Pons (tissue), 1 donor: ENCODE measurements around the gene ASB1.

ENCODE experiments used
- DNase-seq: peaks from one replicate; pipeline ENCODE4 v3.0.0-alpha.2; 2016; ENCODE audit warnings: low spot score

The ASB1 gene, protein sequence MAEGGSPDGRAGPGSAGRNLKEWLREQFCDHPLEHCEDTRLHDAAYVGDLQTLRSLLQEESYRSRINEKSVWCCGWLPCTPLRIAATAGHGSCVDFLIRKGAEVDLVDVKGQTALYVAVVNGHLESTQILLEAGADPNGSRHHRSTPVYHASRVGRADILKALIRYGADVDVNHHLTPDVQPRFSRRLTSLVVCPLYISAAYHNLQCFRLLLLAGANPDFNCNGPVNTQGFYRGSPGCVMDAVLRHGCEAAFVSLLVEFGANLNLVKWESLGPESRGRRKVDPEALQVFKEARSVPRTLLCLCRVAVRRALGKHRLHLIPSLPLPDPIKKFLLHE

GRCh38 chr2:238426568-238427434 is at the start of gene ASB1:
ASB1 (plus strand) TSS chr2:238426927; CDS start chr2:238427071, 144 bp downstream.
- DNase-seq, result peak; percentile 47

DNA sequence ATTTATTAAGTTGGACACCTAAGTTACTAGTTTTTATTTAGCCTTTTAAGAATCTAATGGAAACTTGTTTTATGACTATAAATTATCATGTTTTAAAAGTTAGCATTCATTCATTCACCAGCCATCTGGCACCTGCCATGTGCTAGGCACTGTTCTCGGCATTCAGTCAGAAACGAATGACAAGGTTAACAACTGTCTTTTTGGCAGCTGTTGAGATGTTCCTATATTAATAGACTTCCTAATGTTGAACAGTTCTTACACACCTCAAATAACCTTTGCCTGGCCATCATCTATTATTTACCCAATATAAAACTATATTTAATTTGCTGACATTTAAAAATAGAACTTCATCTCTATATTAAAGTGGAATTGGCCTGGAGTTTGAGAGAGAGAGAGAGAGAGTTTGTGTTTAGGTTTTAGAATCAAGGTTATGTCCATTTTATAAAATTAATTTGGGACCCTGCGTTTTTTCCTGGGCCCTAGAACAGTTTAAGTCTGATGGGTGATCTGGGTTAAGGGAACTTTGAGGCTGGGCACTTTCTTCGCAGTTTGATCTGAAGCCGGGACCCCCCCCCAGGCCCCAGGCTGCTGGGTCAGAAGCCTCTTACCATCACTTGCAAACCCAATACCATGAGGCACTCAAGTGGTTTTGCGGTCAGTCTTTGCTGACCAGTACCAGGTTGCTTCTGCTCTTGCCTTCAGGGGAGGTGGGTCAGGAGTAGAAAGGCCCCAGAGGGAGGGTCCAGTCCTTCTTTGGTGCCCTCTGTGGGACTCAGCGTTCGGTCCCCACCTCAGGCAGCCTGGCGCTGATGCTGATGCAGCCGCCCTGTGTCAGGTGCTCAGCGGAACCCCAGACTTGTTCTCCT is 48.3 kb upstream of the ASB1 start:
- no peak for DNase-seq

- DNase-seq, result no peak
Observed at GRCh38 chr2:238379096-238379810, 47.5 kb upstream of the ASB1 start.

GRCh38 chr2:238380336-238380735 is 46.4 kb upstream of the ASB1 start:
- DNase-seq, result no peak

- no peak for DNase-seq
Observed at GRCh38 chr2:238380785-238381184, 45.9 kb upstream of the ASB1 start.

GRCh38 chr2:238381341-238382115 is 45.2 kb upstream of the ASB1 start:
- no peak for DNase-seq

GRCh38 chr2:238382381-238382781 is 44.3 kb upstream of the ASB1 start:
- no peak for DNase-seq

DNA sequence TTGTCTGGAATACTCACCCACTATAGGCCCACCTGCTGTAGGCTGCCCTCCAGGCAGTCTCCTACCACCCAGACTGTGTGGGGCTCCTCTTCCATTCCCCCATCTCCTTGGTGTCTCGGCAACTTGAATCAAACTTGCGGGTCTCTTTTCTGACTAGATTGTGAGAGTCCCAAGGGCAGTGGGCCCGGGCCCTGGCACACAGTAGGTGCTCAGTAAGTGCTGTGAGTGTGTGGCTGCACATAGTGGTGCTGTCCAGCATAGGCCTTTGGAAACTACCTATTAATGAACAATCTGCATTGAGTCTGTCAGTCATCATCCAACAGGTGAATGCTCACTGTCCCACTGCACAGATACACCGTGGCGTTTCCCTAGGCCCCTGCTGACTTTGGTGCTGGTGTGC is 43.6 kb upstream of the ASB1 start:
- no peak for DNase-seq

DNA sequence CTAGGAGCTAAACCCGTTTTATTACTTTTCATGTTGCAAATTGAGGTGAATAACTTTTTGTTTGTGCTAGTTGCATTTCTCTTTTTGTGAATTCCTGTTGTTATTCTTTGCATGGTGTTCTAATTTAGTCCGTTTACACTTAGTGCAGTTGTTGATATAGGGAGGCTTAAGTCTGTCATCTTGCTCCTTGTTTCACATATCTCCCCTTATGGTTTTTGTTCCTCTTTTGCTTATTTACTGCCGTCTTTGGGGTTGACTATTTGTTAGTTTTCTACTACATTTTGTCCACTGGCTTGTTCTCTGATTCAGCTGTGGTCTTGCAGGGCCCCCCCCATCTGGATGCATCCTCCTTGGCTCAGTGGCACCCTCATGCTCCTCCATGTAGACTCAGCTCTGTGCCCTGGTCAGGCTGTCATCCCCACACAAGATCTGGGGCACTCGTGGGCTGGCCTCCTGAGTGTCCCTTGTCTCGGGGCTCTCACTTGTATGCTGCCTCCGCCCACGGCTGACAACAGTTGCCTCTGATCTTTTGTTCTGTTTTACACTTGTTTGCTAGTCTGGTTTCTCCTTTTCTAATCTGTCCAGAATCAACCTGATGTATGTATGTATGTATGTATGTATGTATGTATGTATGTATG is 42.9 kb upstream of the ASB1 start:
- no peak for DNase-seq

DNA sequence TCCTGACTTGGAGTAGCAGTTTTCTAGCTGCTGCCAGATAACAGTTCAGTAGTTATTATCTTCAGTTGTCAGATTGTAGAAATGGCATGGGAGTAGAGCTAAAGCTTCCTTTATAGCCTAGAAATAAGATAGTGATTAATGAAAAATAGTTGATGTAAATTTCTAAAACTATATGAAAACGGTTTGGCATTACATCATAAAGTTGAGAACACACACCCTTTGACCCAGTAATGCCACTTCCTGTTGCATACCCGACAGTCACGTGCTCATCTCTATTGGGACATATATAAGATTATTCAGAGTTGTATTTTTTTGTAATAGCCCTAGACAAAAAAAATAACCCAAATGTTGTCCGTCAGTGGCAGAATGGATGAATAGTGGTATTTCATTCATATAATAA is 39.4 kb upstream of the ASB1 start:
- no peak for DNase-seq

DNA sequence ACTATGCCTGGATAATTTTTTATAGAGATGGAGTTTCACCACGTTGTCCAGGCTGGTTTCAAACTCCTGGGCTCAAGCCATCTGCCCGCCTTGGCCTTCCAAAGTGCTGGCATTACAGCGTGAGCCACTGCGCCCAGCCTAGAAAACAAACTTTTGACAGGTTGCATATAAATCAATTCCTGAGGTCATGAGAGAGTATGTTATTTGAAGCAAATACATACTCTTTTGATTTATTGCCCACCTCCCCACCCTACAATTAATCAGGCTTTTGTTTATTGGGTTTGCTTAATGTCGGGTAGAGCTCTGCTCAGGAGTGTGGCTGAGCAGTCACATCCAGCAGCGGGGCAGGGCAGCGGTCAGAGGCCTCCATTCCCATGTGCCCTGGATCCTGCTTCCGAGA is 37.9 kb upstream of the ASB1 start:
- no peak for DNase-seq

- no peak for DNase-seq
Observed at GRCh38 chr2:238389988-238390589, 36.6 kb upstream of the ASB1 start.

DNA sequence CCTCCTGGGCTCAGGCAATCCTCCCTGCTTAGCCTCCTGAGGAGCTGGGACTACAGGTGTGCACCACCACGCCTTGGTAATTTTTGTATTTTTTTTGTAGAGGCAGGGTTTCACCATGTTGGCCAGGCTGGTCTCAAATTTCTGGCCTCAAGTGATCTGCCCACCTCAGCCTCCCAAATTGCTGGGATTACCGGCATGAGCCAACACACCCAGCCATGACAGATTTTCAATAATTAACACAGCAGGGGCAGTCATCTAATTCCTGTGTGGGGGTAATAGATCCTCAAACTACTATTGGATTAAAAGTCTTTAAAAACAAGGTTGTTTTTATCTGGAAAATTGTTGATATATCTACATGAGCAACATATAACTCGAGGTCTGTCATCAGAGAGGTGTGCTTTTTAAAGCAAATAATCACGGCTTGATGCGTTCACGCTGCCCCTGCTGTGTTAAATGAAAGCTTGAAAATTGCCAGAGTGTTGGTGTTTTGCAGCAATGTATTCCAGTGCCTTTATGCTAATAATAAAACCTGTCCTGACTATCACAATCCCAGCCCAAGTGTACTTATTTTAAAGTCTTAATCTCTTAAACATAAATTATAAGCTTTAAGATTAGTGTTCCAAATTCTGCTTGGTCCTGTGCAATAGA is 35.6 kb upstream of the ASB1 start:
- no peak for DNase-seq

- DNase-seq, result no peak
Observed at GRCh38 chr2:238396663-238397062, 30.1 kb upstream of the ASB1 start.

GRCh38 chr2:238397356-238397755 is 29.4 kb upstream of the ASB1 start:
- DNase-seq, result no peak

GRCh38 chr2:238398577-238398976 is 28.1 kb upstream of the ASB1 start:
- no peak for DNase-seq

- DNase-seq, result no peak
Observed at GRCh38 chr2:238399094-238399493, 27.6 kb upstream of the ASB1 start.

- no peak for DNase-seq
Observed at GRCh38 chr2:238401551-238401950, 25.2 kb upstream of the ASB1 start.

DNA sequence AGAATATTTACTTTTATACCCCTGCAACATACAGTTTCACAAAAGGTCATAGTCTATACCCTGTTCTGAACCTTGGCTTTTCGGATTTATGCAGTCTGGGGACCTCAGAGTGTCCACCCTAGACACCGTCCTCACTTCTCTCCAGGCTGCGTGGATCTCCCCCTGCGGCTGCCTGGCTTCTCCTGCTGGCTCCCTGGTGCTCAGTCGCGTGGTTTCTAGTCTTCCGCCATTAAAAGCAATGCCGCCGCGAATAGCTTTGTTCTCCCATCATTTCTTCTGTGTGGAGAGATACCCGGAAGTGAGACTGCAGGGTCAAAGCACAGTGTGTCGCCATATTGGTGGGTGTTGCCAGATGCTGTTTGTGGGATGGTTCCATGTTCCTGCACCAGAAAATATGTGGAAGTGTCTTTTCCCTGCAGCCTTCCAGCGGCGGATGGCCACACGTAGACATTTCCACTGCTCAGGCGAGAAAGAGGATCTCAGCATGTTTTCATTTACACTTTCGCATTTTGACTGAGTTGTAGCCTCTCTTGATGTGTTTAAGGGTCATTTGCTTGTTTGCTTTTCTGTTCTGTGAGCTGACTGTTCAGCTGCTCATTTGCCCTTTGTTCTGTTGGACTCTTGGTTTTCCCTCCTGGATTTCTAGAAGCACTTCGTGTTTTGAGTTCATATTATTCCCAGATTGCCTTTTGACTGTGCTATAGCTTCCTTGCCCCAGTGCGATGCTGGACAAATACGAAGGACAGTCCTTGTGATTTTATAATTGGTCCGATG is 22.9 kb upstream of the ASB1 start:
- no peak for DNase-seq
